Measurements from ENCODE around the gene CYP2S1.

Gene CYP2S1

GRCh38 chr19:41255171-41255570 is 62.2 kb downstream of the CYP2S1 start:
- Histone ChIP-seq H3K79me2 (ENCODE audit: insufficient read depth, low read length) (no peaks in the 10 kb centered on the region), H3K4me3 (ENCODE audit: low read length, poor library complexity, severe bottlenecking) (no peak overlapping the region), H3K4me1 (ENCODE audit: insufficient read depth, low read length, poor library complexity, severe bottlenecking) (no peaks in the 10 kb centered on the region), H3K4me2 (ENCODE audit: low read depth, low read length, poor library complexity, severe bottlenecking) (no peak overlapping the region), H4K20me1 (ENCODE audit: insufficient read depth, low read length, poor library complexity, severe bottlenecking) (no peaks in the 10 kb centered on the region), H3K9ac (ENCODE audit: low read depth, low read length, poor library complexity, severe bottlenecking) (no peak overlapping the region), H3K9me2 (replicated peaks; ENCODE audit: low read depth, low read length) (no peaks in the 10 kb centered on the region), H3K9me3 (ENCODE audit: insufficient read depth, low read depth, low read length) (no peaks in the 10 kb centered on the region), H3K27me3 (ENCODE audit: insufficient read depth, low read length, poor library complexity, severe bottlenecking) (no peaks in the 10 kb centered on the region), H3K36me3 (ENCODE audit: insufficient read depth, low read length) (no peaks in the 10 kb centered on the region), H3F3A (ENCODE audit: low read depth) (no peaks in the 10 kb centered on the region), H2AFZ (ENCODE audit: low read length) (no peak overlapping the region)
- TF ChIP-seq EZH2phosphoT487 (IDR thresholded peaks at IDR 0.05; ENCODE audit: borderline replicate concordance): no peak
- TF ChIP-seq, protein P1, sequence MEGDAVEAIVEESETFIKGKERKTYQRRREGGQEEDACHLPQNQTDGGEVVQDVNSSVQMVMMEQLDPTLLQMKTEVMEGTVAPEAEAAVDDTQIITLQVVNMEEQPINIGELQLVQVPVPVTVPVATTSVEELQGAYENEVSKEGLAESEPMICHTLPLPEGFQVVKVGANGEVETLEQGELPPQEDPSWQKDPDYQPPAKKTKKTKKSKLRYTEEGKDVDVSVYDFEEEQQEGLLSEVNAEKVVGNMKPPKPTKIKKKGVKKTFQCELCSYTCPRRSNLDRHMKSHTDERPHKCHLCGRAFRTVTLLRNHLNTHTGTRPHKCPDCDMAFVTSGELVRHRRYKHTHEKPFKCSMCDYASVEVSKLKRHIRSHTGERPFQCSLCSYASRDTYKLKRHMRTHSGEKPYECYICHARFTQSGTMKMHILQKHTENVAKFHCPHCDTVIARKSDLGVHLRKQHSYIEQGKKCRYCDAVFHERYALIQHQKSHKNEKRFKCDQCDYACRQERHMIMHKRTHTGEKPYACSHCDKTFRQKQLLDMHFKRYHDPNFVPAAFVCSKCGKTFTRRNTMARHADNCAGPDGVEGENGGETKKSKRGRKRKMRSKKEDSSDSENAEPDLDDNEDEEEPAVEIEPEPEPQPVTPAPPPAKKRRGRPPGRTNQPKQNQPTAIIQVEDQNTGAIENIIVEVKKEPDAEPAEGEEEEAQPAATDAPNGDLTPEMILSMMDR (conservative IDR thresholded peaks at IDR 0.05; ENCODE audit: low read length): no peak
